ENCODE results near the gene APOL1. TPM values are rescaled to one million over a fixed set of nuclear protein-coding genes. Genes with fewer than 3 reads are reported as not detected.

The APOL1 gene
- total and polyA plus RNA-seq, 2 of the 13 experiments (the other 11 are each of a cell fraction or from before 2014, with no cell fraction given) = 20.3 to 75.0 TPM

GRCh38 chr22:36277482-36278291 lies 24.8 kb downstream of the APOL1 start (continued):
- TF ChIP-seq HMGXB4 (CRISPR knock-in tag; IDR thresholded peaks at IDR 0.05; ENCODE audit: borderline replicate concordance in 1 of 2, low read depth in 1 of 2) = peak in 1 of 2 experiments; percentile 47; a peak in 1 of 4 replicates
- TF ChIP-seq CENPX (CRISPR knock-in tag; IDR thresholded peaks at IDR 0.05) = no peak
- no peak for TF ChIP-seq PHB2 (IDR thresholded peaks at IDR 0.05; ENCODE audit: partially characterized antibody)
- TF ChIP-seq, protein P1, sequence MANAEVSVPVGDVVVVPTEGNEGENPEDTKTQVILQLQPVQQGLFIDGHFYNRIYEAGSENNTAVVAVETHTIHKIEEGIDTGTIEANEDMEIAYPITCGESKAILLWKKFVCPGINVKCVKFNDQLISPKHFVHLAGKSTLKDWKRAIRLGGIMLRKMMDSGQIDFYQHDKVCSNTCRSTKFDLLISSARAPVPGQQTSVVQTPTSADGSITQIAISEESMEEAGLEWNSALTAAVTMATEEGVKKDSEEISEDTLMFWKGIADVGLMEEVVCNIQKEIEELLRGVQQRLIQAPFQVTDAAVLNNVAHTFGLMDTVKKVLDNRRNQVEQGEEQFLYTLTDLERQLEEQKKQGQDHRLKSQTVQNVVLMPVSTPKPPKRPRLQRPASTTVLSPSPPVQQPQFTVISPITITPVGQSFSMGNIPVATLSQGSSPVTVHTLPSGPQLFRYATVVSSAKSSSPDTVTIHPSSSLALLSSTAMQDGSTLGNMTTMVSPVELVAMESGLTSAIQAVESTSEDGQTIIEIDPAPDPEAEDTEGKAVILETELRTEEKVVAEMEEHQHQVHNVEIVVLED (CRISPR knock-in tag; IDR thresholded peaks at IDR 0.05; ENCODE audit: borderline replicate concordance) = no peak
- peak; percentile 24; the same call in 1 of the 2 replicates for TF ChIP-seq ZFP91 (CRISPR knock-in tag; IDR thresholded peaks at IDR 0.05; ENCODE audit: borderline replicate concordance)
- TF ChIP-seq, protein P2, sequence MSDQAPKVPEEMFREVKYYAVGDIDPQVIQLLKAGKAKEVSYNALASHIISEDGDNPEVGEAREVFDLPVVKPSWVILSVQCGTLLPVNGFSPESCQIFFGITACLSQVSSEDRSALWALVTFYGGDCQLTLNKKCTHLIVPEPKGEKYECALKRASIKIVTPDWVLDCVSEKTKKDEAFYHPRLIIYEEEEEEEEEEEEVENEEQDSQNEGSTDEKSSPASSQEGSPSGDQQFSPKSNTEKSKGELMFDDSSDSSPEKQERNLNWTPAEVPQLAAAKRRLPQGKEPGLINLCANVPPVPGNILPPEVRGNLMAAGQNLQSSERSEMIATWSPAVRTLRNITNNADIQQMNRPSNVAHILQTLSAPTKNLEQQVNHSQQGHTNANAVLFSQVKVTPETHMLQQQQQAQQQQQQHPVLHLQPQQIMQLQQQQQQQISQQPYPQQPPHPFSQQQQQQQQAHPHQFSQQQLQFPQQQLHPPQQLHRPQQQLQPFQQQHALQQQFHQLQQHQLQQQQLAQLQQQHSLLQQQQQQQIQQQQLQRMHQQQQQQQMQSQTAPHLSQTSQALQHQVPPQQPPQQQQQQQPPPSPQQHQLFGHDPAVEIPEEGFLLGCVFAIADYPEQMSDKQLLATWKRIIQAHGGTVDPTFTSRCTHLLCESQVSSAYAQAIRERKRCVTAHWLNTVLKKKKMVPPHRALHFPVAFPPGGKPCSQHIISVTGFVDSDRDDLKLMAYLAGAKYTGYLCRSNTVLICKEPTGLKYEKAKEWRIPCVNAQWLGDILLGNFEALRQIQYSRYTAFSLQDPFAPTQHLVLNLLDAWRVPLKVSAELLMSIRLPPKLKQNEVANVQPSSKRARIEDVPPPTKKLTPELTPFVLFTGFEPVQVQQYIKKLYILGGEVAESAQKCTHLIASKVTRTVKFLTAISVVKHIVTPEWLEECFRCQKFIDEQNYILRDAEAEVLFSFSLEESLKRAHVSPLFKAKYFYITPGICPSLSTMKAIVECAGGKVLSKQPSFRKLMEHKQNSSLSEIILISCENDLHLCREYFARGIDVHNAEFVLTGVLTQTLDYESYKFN (CRISPR knock-in tag; conservative IDR thresholded peaks at IDR 0.05) = no peak
- no peak for TF ChIP-seq ZC3H13 (CRISPR knock-in tag; IDR thresholded peaks at IDR 0.05)
- peak; percentile 59; the same call in 1 of the 2 replicates for TF ChIP-seq ELF3 (CRISPR knock-in tag; IDR thresholded peaks at IDR 0.05)
- TF ChIP-seq AGO2 (optimal IDR thresholded peaks at IDR 0.05; ENCODE audit: low read depth, low read length) = peak; percentile 77
- no peak for TF ChIP-seq CBFB (CRISPR knock-in tag; IDR thresholded peaks at IDR 0.05)
- no peak for TF ChIP-seq ZNF33B (CRISPR knock-in tag; IDR thresholded peaks at IDR 0.05)
- peak; percentile 36; the same call in 1 of the 2 replicates for TF ChIP-seq ARID5B (CRISPR knock-in tag; IDR thresholded peaks at IDR 0.05)
- TF ChIP-seq CCDC6 (CRISPR knock-in tag; IDR thresholded peaks at IDR 0.05) = no peak
